SHP77 (cell line): Measurements from ENCODE around the gene TEX19.
A peak's percentile ranks its signal among the peaks of the same experiment; 100 is the strongest.

Source experiments
- DNase-seq, 2 experiments: peaks; one replicate each; lab custom pipeline; 2025; lab: John Stamatoyannopoulos, UW

The TEX19 gene

GRCh38 chr17:82321947-82322466, 37.0 kb upstream of the TEX19 start:
- DNase-seq: no peak

- DNase-seq: no peak
These were observed 36.3 kb upstream of the TEX19 start for GRCh38 chr17:82322526-82323453.

- DNase-seq: no peak
These were observed 35.4 kb upstream of the TEX19 start for GRCh38 chr17:82323514-82324234.

- no peak for DNase-seq
These were observed 34.3 kb upstream of the TEX19 start for GRCh38 chr17:82324566-82325285.

GRCh38 chr17:82325286-82326180, 33.5 kb upstream of the TEX19 start:
- DNase-seq: no peak

GRCh38 chr17:82327289-82327688, 31.8 kb upstream of the TEX19 start:
- DNase-seq: no peak

GRCh38 chr17:82327757-82328140, 31.3 kb upstream of the TEX19 start:
- DNase-seq: no peak

- DNase-seq: no peak
These were observed 30.7 kb upstream of the TEX19 start for GRCh38 chr17:82328141-82328993.

GRCh38 chr17:82328994-82329507, 30.0 kb upstream of the TEX19 start:
- no peak for DNase-seq

- DNase-seq: no peak
These were observed 29.2 kb upstream of the TEX19 start for GRCh38 chr17:82329683-82330321.

- DNase-seq: peak; percentile 97
These were observed 28.5 kb upstream of the TEX19 start for GRCh38 chr17:82330322-82331239.

GRCh38 chr17:82331345-82331939, 27.6 kb upstream of the TEX19 start:
- DNase-seq: no peak

- DNase-seq: no peak
These were observed 26.3 kb upstream of the TEX19 start for GRCh38 chr17:82332669-82333278.

- no peak for DNase-seq
These were observed 25.5 kb upstream of the TEX19 start, which contains the start of gene SECTM1 for GRCh38 chr17:82333279-82334171. Gene SECTM1, minus strand, starts transcription at chr17:82333766. Its CDS starts 6,526 bp downstream, at chr17:82327240.

- DNase-seq: no peak
These were observed 24.8 kb upstream of the TEX19 start for GRCh38 chr17:82334204-82334621.

GRCh38 chr17:82334622-82335394, 24.2 kb upstream of the TEX19 start:
- DNase-seq: no peak
